Measurements from ENCODE around the gene ZNF37A.
"Not testable (repeated sequence)": the region's sequence is repeated elsewhere in the genome, so short reads cannot be mapped to it uniquely, and the experiment has no call there.

The ZNF37A gene

DNA sequence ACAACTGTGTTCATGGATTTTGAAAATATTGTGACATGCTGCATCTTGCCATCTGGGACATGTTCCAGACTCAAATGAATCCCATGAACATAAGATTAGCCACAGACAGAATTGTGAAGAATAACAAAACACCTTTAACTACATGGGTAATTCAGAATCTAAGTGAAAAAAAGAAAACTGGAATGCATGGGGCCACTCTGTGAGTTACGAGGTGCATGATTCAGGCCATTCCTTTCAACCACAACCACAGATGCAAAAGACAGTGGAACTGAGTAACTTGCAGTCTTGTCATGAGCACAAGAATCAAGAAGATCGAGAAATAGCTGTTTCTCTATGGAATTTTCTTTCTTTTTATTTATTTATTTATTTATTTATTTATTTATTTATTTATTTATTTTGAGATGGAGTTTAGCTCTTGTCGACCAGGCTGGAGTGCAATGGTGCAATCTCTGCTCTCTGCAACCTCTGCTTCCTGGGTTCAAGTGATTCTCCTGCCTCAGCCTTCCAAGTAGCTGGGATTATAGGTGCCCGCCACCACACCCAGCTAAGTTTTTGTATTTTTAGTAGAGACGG is 56.8 kb downstream of the ZNF37A start:
- not testable (repeated sequence) for DNase-seq

DNA sequence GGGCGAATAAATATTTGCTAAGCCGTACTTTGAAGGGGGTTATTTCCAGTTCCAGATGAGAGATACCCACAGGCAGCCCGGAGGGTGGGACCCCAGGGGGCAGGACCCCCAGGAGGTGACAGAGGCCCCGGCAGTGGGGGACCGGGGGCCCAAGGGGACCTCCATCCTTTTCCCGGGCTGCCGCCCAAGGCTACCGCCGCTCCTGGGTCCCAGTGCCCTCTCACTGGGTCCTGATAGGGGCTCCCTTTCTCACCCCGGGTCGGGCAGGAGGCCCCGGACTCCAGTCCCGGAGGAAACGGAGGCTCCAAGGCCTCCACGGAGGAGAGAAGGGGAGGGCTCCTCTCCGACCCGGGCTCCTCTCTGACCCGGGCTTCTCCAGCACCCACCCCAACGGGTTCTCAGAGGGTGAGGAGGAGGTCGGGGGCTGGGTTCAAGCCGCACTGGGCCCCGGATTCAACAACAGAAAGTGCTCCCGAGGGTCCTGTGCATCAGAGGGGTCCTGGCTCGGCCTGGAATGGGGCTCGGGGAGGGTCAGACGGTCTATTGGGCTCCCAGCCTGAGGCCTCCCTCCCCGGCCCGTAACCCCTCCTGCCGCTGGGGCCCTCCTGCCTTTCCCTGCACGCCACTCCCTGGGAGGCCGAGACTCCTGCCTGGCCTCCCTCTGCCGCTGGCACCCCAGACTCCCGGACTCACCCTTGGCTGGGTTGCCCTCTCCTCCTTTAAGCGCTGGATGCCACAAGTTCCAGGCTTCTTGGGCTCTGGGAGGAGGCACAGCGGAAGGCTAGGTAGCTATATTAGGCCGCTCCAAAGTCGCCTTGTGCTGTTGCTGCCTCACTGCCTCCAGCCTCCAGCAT is 62.5 kb downstream of the ZNF37A start:
- no peak for DNase-seq

DNA sequence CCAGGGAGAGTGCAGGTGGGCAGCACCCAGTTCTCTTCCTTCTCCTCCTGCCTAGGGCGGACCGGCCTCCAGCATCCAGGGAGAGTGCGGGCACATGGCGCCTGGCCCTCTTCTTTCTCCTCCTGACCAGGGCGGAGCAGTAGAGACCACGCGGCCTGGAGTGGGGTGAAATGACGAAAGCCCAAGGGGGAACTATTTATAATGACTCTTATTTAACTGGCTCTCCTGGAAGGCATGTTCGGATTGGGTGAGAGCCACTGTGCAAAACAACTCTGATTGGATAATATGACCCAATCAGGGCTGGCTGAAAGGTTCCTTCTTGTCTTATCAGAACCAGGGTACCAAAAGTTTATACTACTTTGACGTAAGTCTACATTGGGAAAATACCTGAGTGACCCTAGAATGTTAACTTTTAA is 63.1 kb downstream of the ZNF37A start:
- DNase-seq, result no peak

DNA sequence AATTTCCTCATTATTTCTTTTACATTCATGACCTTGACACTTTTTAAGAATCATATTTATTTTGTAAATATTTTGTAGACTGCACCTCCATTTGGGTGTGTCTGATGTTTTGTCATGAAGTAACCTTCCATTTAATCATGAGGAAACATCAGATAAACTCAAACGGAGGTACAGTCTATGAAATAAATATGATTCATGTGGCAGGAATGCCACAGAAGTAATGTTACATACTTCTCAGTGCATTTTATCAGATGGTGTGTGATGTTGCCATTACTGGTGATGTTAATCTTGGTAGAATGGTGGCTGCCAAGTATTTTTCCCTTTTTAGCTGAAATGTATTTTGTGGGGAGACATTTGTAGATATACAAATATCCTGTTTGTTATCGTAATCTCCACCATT is 64.9 kb downstream of the ZNF37A start:
- no peak for DNase-seq

DNA sequence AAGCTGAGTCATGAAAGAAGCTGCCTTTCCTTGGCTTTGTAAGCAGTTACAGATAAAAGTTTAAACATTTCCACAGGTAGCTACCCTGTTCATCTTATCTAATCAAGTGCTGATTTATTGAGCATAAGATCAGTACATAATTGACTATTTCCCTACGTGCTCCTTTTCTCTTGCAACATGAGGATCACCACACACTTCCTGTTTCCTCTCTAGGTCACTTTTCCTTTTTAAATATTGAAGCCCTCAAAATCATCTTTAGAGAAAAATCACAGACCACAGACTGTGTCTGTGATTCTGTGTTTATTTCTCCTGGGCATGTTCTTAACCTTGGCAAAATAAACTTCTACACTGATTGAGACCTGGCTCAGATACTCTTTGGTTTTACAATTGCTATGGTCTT is 69.5 kb downstream of the ZNF37A start:
- no peak for DNase-seq

DNA sequence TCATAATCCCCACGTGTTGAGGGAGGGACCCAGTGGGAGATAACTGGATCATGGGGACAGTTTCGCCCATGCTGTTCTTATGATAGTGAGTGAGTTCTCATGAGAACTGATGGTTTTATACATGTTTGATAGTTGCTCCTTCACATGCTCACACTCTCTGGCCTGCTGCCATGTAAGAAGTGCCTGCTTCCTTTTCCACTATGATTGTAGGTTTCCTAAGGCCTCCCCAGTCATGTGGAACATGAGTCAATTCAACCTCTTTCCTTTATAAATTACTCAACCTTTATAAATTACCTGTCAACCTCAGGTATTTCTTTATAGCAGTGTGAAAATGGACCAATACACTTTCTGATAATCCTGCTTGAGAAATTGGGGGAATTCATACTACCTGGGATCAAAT is 80.2 kb downstream of the ZNF37A start:
- no peak for DNase-seq

DNA sequence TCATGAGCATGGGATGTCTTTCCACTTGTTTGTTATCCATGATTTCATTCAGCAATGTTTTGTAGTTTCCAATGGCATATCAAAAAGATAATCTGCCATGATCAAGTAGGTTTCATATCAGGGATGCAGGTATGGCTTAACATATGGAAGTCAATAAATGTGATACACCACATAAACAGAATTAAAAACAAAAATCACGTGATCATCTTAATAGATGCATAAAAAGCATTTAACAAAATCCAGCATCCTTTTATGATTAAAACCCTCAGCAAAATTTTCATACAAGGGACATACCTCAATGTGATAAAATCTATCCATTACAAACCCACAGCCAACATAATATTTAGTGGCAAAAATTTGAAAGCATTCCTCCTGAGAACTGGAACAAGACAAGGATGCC is 90.3 kb downstream of the ZNF37A start:
- no peak for DNase-seq

All from NCI-H2171 treated with DMSO at 0.1 percent for 48 hours (cell line).